Hepatocyte (in vitro differentiated cells): ENCODE data around the gene CT45A5.
"Not testable (repeated sequence)": the region's sequence is repeated elsewhere in the genome, so short reads cannot be mapped to it uniquely, and the experiment has no call there.

ENCODE experiments used
- CTCF ChIP-seq: fragments of 200-600 bp; sonication (generic); IDR thresholded peaks from 2 replicates; pipeline ENCODE4 v1.5.1; 2016; ENCODE audit warnings: antibody characterized with exemption, mild to moderate bottlenecking; ENCODE audit not compliant: poor library complexity
- EZH2 ChIP-seq: fragments of 200-600 bp; sonication (generic); IDR thresholded peaks from 2 replicates; pipeline ENCODE4 v1.6.1; 2016; ENCODE audit warnings: antibody characterized with exemption, mild to moderate bottlenecking, borderline replicate concordance
- EZH2phosphoT487 ChIP-seq: fragments of 200-600 bp; sonication (generic); IDR thresholded peaks from one replicate; pipeline ENCODE4 v1.6.1; 2018; ENCODE audit warnings: antibody characterized with exemption, mild to moderate bottlenecking, low read depth, moderate library complexity; ENCODE audit not compliant: unreplicated experiment, severe bottlenecking

GRCh38 chrX:135768091-135768490 is 17.2 kb downstream of the CT45A5 start, which contains the start of gene CT45A3:
- not testable (repeated sequence) for TF ChIP-seq CTCF, EZH2, EZH2phosphoT487
